ENCODE results near the gene NEURL2. TPM values are rescaled to one million over a fixed set of nuclear protein-coding genes. Genes with fewer than 3 reads are reported as not detected.

NEURL2 gene
- total RNA-seq, 1 experiment from 2014 or later, result 3.3 TPM

DNA sequence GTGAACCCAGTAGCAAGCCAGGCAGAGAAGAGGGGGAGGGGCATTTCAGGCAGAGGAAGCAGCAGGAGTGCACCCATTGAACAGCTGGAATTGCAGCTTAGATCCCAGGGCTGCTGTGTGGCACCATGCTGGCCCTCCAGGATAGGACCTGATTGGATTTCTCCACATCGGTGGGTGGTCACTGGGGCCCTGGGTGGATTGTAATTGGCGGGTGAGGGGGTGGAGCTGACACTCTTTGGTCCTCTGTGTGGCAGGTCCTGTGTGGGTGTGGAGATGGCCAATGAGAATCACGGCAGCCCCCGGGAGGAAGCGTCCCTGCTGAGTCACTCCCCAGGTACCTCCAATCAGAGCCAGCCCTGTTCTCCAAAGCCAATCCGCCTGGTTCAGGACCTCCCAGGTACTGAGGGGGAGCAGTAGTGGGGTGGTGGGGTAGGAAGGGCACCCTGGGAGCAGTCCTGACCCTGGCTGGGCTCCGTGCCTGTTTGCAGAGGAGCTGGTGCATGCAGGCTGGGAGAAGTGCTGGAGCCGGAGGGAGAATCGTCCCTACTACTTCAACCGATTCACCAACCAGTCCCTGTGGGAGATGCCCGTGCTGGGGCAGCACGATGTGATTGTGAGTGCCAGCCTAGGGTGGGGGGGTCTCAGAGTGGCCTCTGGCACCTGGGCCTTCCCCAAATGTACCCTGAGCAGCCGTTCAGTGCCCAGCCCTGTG, 47.9 kb upstream of the NEURL2 start:
- ChIA-PET CTCF (no interaction called here), POLR2A (ENCODE audit: low non-redundant PET) (interaction anchor here (0.8 kb wide), 1 partner anchor 32 kb away, joined by 3 read pairs; no protein-coding TSS in a partner anchor)
- peak; percentile 98 for DNase-seq (ENCODE audit: low spot score)
- BruUV-seq (replicated peaks), result no TSS peak
- H3K9me3 ChIP-seq (ENCODE audit: low read depth, low read length, poor library complexity, severe bottlenecking), result no peaks in the 10 kb centered on the region
- peak overlapping the region; percentile 83 for H3K27ac ChIP-seq (ENCODE audit: low read depth, low read length, poor library complexity, severe bottlenecking)
- intact Hi-C loops (cut with micrococcal nuclease; ENCODE audit: unreplicated experiment), result no loop called here
- TF ChIP-seq, protein P1, sequence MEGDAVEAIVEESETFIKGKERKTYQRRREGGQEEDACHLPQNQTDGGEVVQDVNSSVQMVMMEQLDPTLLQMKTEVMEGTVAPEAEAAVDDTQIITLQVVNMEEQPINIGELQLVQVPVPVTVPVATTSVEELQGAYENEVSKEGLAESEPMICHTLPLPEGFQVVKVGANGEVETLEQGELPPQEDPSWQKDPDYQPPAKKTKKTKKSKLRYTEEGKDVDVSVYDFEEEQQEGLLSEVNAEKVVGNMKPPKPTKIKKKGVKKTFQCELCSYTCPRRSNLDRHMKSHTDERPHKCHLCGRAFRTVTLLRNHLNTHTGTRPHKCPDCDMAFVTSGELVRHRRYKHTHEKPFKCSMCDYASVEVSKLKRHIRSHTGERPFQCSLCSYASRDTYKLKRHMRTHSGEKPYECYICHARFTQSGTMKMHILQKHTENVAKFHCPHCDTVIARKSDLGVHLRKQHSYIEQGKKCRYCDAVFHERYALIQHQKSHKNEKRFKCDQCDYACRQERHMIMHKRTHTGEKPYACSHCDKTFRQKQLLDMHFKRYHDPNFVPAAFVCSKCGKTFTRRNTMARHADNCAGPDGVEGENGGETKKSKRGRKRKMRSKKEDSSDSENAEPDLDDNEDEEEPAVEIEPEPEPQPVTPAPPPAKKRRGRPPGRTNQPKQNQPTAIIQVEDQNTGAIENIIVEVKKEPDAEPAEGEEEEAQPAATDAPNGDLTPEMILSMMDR (conservative IDR thresholded peaks at IDR 0.05; ENCODE audit: low read depth, low read length), result no peak
- TF ChIP-seq EZH2 (IDR thresholded peaks at IDR 0.05; ENCODE audit: borderline replicate concordance, low read depth, low read length, poor library complexity, severe bottlenecking), result no peak
- peaks cover 28% of the 10 kb centered on the region for H3K4me1 ChIP-seq (ENCODE audit: insufficient read depth, low read length, poor library complexity, severe bottlenecking)
- peak overlapping the region; percentile 36 for H3K4me3 ChIP-seq (ENCODE audit: low read depth, low read length, poor library complexity, severe bottlenecking)
- no peaks in the 10 kb centered on the region for H3K27me3 ChIP-seq (replicated peaks; ENCODE audit: insufficient read depth, low read depth, low read length, poor library complexity)
- peaks cover 52% of the 10 kb centered on the region for H3K36me3 ChIP-seq (ENCODE audit: insufficient read depth, low read length, poor library complexity, severe bottlenecking)

DNA sequence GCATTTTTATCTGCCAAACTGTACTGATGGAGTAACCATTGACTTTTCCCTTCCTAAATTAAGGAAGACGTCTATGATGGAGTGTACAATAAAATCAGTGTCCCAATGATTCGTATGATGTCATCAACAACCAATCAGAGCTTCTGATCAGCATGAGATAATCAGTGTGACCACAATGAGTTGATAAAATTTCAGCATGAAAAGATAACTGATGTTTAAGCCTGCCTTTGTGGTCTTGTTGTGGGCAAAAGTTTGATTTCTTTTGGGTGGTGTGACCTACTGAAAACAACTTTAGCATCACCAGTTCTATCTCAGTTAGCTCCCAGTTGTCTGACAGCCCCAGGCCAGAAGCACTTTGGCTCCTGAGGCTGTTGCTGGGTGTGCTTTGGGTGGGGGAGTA, 46.8 kb upstream of the NEURL2 start:
- POLR2A ChIA-PET (ENCODE audit: low non-redundant PET), result no interaction called here
- intact Hi-C loops (cut with micrococcal nuclease; ENCODE audit: unreplicated experiment), result no loop called here

DNA sequence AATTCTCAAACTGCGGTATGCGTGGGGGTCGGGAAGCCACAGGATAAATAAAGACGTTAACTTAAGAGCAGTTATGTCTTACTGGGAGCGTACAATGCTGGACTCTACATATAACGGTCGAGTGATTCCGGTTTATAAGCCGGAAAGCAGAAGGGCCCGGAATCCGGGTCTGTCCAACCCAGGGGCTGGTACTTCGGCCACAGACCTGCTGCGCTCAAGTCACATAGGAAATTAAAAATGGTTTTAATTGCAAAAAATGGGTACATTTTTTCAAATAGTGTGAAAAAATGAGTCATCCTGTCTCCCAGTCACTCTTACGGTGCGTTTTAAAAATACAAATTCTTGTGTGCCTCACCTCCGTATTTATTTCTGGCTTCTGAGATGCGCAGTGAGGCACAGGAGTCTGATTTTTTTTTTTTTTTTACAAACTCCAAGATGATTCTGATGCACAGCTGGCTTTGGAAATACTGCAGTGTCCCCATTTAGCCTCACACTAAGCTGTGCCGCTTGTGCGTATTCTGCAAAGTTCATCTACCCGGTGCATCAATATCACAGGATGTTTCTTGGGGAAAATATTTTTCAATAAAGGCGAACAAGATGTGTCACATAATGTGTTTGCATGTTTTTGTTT, 44.5 kb upstream of the NEURL2 start:
- TSS peak; percentile 80 for BruUV-seq (replicated peaks)
- H3K9me3 ChIP-seq (ENCODE audit: low read depth, low read length, poor library complexity, severe bottlenecking), result no peaks in the 10 kb centered on the region
- intact Hi-C loops (cut with micrococcal nuclease; ENCODE audit: unreplicated experiment), result no loop called here
- POLR2A ChIA-PET (ENCODE audit: low non-redundant PET), result interaction anchor here (0.6 to 0.7 kb wide), 2 partner anchors 96 to 116 kb away, joined by 10 to 11 read pairs; no protein-coding TSS in a partner anchor
- peaks cover 36% of the 10 kb centered on the region for H3K4me1 ChIP-seq (ENCODE audit: insufficient read depth, low read length, poor library complexity, severe bottlenecking)
- peaks cover 27% of the 10 kb centered on the region for H3K36me3 ChIP-seq (ENCODE audit: insufficient read depth, low read length, poor library complexity, severe bottlenecking)
- CTCF ChIA-PET, result interaction anchor here (0.6 to 0.7 kb wide), 2 partner anchors 51 to 186 kb away, joined by 3 to 6 read pairs; no protein-coding TSS in a partner anchor
- peak overlapping the region; percentile 100 for H3K27ac ChIP-seq (ENCODE audit: low read depth, low read length, poor library complexity, severe bottlenecking)
- TF ChIP-seq EZH2 (IDR thresholded peaks at IDR 0.05; ENCODE audit: borderline replicate concordance, low read depth, low read length, poor library complexity, severe bottlenecking), result no peak
- TF ChIP-seq, protein P1 (conservative IDR thresholded peaks at IDR 0.05; ENCODE audit: low read depth, low read length), result no peak
- no peaks in the 10 kb centered on the region for H3K27me3 ChIP-seq (replicated peaks; ENCODE audit: insufficient read depth, low read depth, low read length, poor library complexity)
- no peak for DNase-seq (ENCODE audit: low spot score)
- H3K4me3 ChIP-seq (ENCODE audit: low read depth, low read length, poor library complexity, severe bottlenecking), result peak overlapping the region; percentile 97

More for the DNA sequence above, 46.8 kb upstream of the NEURL2 start:
- H3K27ac ChIP-seq (ENCODE audit: low read depth, low read length, poor library complexity, severe bottlenecking), result peak overlapping the region; percentile 79
- no peaks in the 10 kb centered on the region for H3K27me3 ChIP-seq (replicated peaks; ENCODE audit: insufficient read depth, low read depth, low read length, poor library complexity)
- CTCF ChIA-PET, result no interaction called here
- peaks cover 41% of the 10 kb centered on the region for H3K36me3 ChIP-seq (ENCODE audit: insufficient read depth, low read length, poor library complexity, severe bottlenecking)
- peaks cover 36% of the 10 kb centered on the region for H3K4me1 ChIP-seq (ENCODE audit: insufficient read depth, low read length, poor library complexity, severe bottlenecking)
- TF ChIP-seq, protein P1 (conservative IDR thresholded peaks at IDR 0.05; ENCODE audit: low read depth, low read length), result no peak
- TF ChIP-seq EZH2 (IDR thresholded peaks at IDR 0.05; ENCODE audit: borderline replicate concordance, low read depth, low read length, poor library complexity, severe bottlenecking), result no peak
- H3K9me3 ChIP-seq (ENCODE audit: low read depth, low read length, poor library complexity, severe bottlenecking), result no peaks in the 10 kb centered on the region
- H3K4me3 ChIP-seq (ENCODE audit: low read depth, low read length, poor library complexity, severe bottlenecking), result no peak overlapping the region
- no peak for DNase-seq (ENCODE audit: low spot score)
- BruUV-seq (replicated peaks), result no TSS peak

All from A673 (cell line).